ENCODE data around the gene CYBC1.

DNA sequence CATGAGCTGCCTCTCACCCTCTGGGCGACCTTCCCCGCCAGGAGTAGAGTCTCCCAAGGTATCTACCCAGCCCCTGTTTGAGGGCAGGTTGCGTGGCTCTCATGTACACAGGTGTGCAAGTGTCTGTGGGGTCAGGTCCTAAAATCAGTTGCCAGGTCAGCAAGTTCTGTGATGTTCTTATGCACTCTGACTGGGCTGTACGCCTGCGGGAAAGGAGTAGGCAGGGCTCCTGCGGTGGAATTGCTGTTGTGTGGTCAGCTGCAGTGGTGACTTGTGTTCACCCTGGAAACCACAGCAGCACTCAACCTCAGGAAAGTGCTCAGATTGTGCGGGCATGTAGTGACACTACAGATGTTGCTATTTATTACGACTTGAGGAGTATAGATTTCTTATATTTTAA is 27.4 kb upstream of the CYBC1 start:
- TF ChIP-seq, protein P1, sequence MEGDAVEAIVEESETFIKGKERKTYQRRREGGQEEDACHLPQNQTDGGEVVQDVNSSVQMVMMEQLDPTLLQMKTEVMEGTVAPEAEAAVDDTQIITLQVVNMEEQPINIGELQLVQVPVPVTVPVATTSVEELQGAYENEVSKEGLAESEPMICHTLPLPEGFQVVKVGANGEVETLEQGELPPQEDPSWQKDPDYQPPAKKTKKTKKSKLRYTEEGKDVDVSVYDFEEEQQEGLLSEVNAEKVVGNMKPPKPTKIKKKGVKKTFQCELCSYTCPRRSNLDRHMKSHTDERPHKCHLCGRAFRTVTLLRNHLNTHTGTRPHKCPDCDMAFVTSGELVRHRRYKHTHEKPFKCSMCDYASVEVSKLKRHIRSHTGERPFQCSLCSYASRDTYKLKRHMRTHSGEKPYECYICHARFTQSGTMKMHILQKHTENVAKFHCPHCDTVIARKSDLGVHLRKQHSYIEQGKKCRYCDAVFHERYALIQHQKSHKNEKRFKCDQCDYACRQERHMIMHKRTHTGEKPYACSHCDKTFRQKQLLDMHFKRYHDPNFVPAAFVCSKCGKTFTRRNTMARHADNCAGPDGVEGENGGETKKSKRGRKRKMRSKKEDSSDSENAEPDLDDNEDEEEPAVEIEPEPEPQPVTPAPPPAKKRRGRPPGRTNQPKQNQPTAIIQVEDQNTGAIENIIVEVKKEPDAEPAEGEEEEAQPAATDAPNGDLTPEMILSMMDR (IDR thresholded peaks at IDR 0.05): no peak
- TF ChIP-seq POLR2A (IDR thresholded peaks at IDR 0.05) (no peak), EP300 (IDR thresholded peaks at IDR 0.05) (no peak)
